Stimulated activated CD4-positive, alpha-beta T cell treated with anti-CD3 and anti-CD28 coated beads, Interleukin-2, amount 100 ng/mL, for 48 hours (primary cell): ENCODE results near the gene NDUFS2.
"Not testable (repeated sequence)": the region's sequence is repeated elsewhere in the genome, so short reads cannot be mapped to it uniquely, and the experiment has no call there.

Source experiments
- DNase-seq, 2 donors: peaks; one replicate each; pipeline ENCODE4 v3.0.0-alpha.2; 2020

NDUFS2 gene

GRCh38 chr1:161255955-161256520, 53.9 kb downstream of the NDUFS2 start:
- not testable (repeated sequence) for DNase-seq

- DNase-seq = not testable (repeated sequence)
Observed at GRCh38 chr1:161257109-161257508, 54.9 kb downstream of the NDUFS2 start.

GRCh38 chr1:161258439-161259344, 56.5 kb downstream of the NDUFS2 start, which contains the start of gene PCP4L1:
PCP4L1 (plus strand) TSS chr1:161258745; CDS start chr1:161258975, 230 bp downstream.
- DNase-seq = peak; percentile 12 to 21

- DNase-seq = no peak
Observed at GRCh38 chr1:161259345-161259702, 57.2 kb downstream of the NDUFS2 start.

GRCh38 chr1:161259765-161260164, 57.6 kb downstream of the NDUFS2 start:
- DNase-seq = no peak

GRCh38 chr1:161260376-161261260, 58.5 kb downstream of the NDUFS2 start:
- no peak for DNase-seq

GRCh38 chr1:161261261-161262235, 59.4 kb downstream of the NDUFS2 start:
- no peak for DNase-seq
